A673 (cell line): ENCODE data around the gene PURB. TPM values are rescaled to one million over a fixed set of nuclear protein-coding genes. Genes with fewer than 3 reads are reported as not detected.

Experiments used
- BruUV-seq: library from RNA; stranded (reverse); fragments of 400-500 nt; replicated peaks from 2 replicates; lab custom pipeline; 2021; lab: Mats Ljungman, UMichigan
- CTCF ChIA-PET: fragments of 300-600 bp; sonication (Branson Sonifier 250); formaldehyde crosslinking; loops from one replicate; lab custom pipeline; 2022; ENCODE audit warnings: antibody characterized with exemption; lab: Charles Lee
- POLR2A ChIA-PET: fragments of 300-600 bp; sonication (Branson Sonifier 250); formaldehyde crosslinking; loops from one replicate; lab custom pipeline; 2022; ENCODE audit warnings: antibody characterized with exemption; ENCODE audit not compliant: low non-redundant PET; lab: Charles Lee
- DNase-seq: peaks from one replicate; pipeline ENCODE4 v3.0.0-alpha.2; 2015; ENCODE audit warnings: low spot score
- H3K27ac ChIP-seq: fragments of 200-600 bp; sonication (generic); 2 replicates; pipeline ENCODE4 v1.5.1; 2016; ENCODE audit warnings: mixed run types, low read depth, mild to moderate bottlenecking, mixed read lengths, antibody characterized with exemption, low read length; ENCODE audit not compliant: poor library complexity, severe bottlenecking
- H3K27me3 ChIP-seq: fragments of 200-600 bp; sonication (generic); replicated peaks from 2 replicates; pipeline ENCODE4 v1.6.1; 2017; ENCODE audit warnings: mixed run types, low read depth, mild to moderate bottlenecking, mixed read lengths, antibody characterized with exemption, low read length; ENCODE audit not compliant: insufficient read depth, poor library complexity
- H3K36me3 ChIP-seq: fragments of 200-600 bp; sonication (generic); 2 replicates; pipeline ENCODE4 v1.6.1; 2016; ENCODE audit warnings: mixed run types, mild to moderate bottlenecking, mixed read lengths, antibody characterized with exemption, low read length; ENCODE audit not compliant: insufficient read depth, poor library complexity, severe bottlenecking
- H3K4me1 ChIP-seq: fragments of 200-600 bp; sonication (generic); 2 replicates; pipeline ENCODE4 v1.6.1; 2017; ENCODE audit warnings: mixed run types, mild to moderate bottlenecking, mixed read lengths, antibody characterized with exemption, low read length; ENCODE audit not compliant: insufficient read depth, poor library complexity, severe bottlenecking
- H3K4me3 ChIP-seq: fragments of 200-600 bp; sonication (generic); 2 replicates; pipeline ENCODE4 v1.5.1; 2016; ENCODE audit warnings: low read depth, mixed run types, mild to moderate bottlenecking, mixed read lengths, low read length; ENCODE audit not compliant: poor library complexity, severe bottlenecking
- H3K9me3 ChIP-seq: fragments of 200-600 bp; sonication (generic); 2 replicates; pipeline ENCODE4 v1.6.1; 2016; ENCODE audit warnings: mixed run types, low read depth, mild to moderate bottlenecking, mixed read lengths, antibody characterized with exemption, low read length; ENCODE audit not compliant: poor library complexity, severe bottlenecking
- CTCF ChIP-seq: fragments of 300-800, 200-600 bp; sonication (generic); conservative IDR thresholded peaks from 2 replicates; pipeline ENCODE4 v1.5.1; 2017; ENCODE audit warnings: low read depth, mild to moderate bottlenecking, antibody characterized with exemption, low read length, moderate library complexity, mixed read lengths
- EZH2 ChIP-seq: fragments of 200-600 bp; sonication (generic); IDR thresholded peaks from 2 replicates; pipeline ENCODE4 v1.6.1; 2017; ENCODE audit warnings: borderline replicate concordance, low read depth, mild to moderate bottlenecking, mixed read lengths, antibody characterized with exemption, low read length; ENCODE audit not compliant: poor library complexity, severe bottlenecking
- intact Hi-C: fragments of 100-400 bp; cut with micrococcal nuclease; formaldehyde crosslinking; loops from one replicate; pipeline ENCODE4 v1.10.0; 2022; ENCODE audit not compliant: unreplicated experiment
- total RNA-seq: library from RNA; stranded (reverse); gene quantifications from 2 replicates; pipeline ENCODE4 v1.2.3, GENCODE V29; 2021

Gene PURB
- total RNA-seq, 1 experiment from 2014 or later, result 27.4 TPM

GRCh38 chr7:44881610-44882009, 3.7 kb downstream of the PURB start:
- H3K27ac ChIP-seq, result peak overlapping the region; percentile 71
- H3K4me3 ChIP-seq, result peak overlapping the region; percentile 74
- POLR2A ChIA-PET, result no interaction called here
- no peaks in the 10 kb centered on the region for H3K9me3 ChIP-seq
- BruUV-seq, result no TSS peak
- TF ChIP-seq CTCF, result no peak
- no peak for TF ChIP-seq EZH2
- H3K27me3 ChIP-seq, result no peaks in the 10 kb centered on the region
- peaks cover 43% of the 10 kb centered on the region for H3K4me1 ChIP-seq
- intact Hi-C loops, result no loop called here
- no peak for DNase-seq
- CTCF ChIA-PET, result no interaction called here
- H3K36me3 ChIP-seq, result peaks cover 15% of the 10 kb centered on the region

GRCh38 chr7:44881066-44881600, 4.2 kb downstream of the PURB start:
- intact Hi-C loops, result no loop called here
- ChIA-PET CTCF (no interaction called here), POLR2A (no interaction called here)
- no peak for DNase-seq
- H3K9me3 ChIP-seq, result no peaks in the 10 kb centered on the region
- TF ChIP-seq CTCF (no peak), EZH2 (no peak)
- no TSS peak for BruUV-seq
- H3K4me3 ChIP-seq, result peak overlapping the region; percentile 74
- H3K4me1 ChIP-seq, result peaks cover 43% of the 10 kb centered on the region
- peak overlapping the region; percentile 71 for H3K27ac ChIP-seq
- peaks cover 15% of the 10 kb centered on the region for H3K36me3 ChIP-seq
- no peaks in the 10 kb centered on the region for H3K27me3 ChIP-seq

- H3K27ac ChIP-seq, result peak overlapping the region; percentile 71
- CTCF ChIA-PET, result no interaction called here
- POLR2A ChIA-PET, result no interaction called here
These were observed 4.9 kb downstream of the PURB start for GRCh38 chr7:44880317-44881018.

More at GRCh38 chr7:44880317-44881018, 4.9 kb downstream of the PURB start:
- BruUV-seq, result no TSS peak
- Histone ChIP-seq H3K9me3 (no peaks in the 10 kb centered on the region), H3K4me1 (peaks cover 43% of the 10 kb centered on the region), H3K36me3 (peaks cover 15% of the 10 kb centered on the region), H3K27me3 (no peaks in the 10 kb centered on the region), H3K4me3 (peak overlapping the region; percentile 74)
- intact Hi-C loops, result no loop called here
- no peak for DNase-seq
- no peak for TF ChIP-seq EZH2
- TF ChIP-seq CTCF, result no peak
